Immature natural killer cell (primary cell): ENCODE data around the gene ZFP90. TPM values are rescaled to one million over a fixed set of nuclear protein-coding genes. Genes with fewer than 3 reads are reported as not detected.

Experiments
- polyA plus RNA-seq, 3 donors: library from polyadenylated mRNA; unstranded; fragments of 300-500 nt; fragmentation: Illumina TruSeq; gene quantifications; one replicate each; pipeline ENCODE4 v1.2.3, GENCODE V29; 2021

Gene ZFP90
- polyA plus RNA-seq, 3 donors from 2014 or later = 13.1 to 14.9 (median 14.0) TPM

Other genes with a start within 250 kb of the ZFP90 start
- gene SLC7A6OS, start 228.3 kb upstream of the ZFP90 start, polyA plus RNA-seq = 10 to 100 TPM; 22.7 to 31.2 (median 24.4) TPM
- 10 to 100 TPM; 30.8 to 51.8 (median 44.2) TPM for gene PRMT7, start 228.3 kb upstream of the ZFP90 start, polyA plus RNA-seq
- 1 to 10 TPM; 4.2 to 9.8 (median 7.5) TPM for gene SMPD3, start 90.8 kb upstream of the ZFP90 start, polyA plus RNA-seq
- gene CDH3, start 106.0 kb downstream of the ZFP90 start, polyA plus RNA-seq = not detected
- gene CDH1, start 198.0 kb downstream of the ZFP90 start, polyA plus RNA-seq = under 1 TPM in 1 of 3 donors, not detected in 2; 0.91 TPM